Transverse colon (tissue), 4 donors: ENCODE measurements around the gene PDF. TPM values are rescaled to one million over a fixed set of nuclear protein-coding genes. Genes with fewer than 3 reads are reported as not detected.

Source experiments
- DNase-seq: peaks from one replicate; pipeline ENCODE4 v3.0.0-alpha.2; 2019
- H3K27ac ChIP-seq, 4 donors: fragments of 200-600 bp; sonication (generic); 2 replicates each; pipeline ENCODE4 v1.5.1; 2016 to 2018; ENCODE audit warnings: inconsistent platforms in 4 of 4
- H3K27me3 ChIP-seq: fragments of 200-600 bp; sonication (generic); 2 replicates; pipeline ENCODE4 v1.5.1; 2017; ENCODE audit warnings: inconsistent platforms
- H3K36me3 ChIP-seq, 4 donors: fragments of 200-600 bp; sonication (generic); 2 replicates each; pipeline ENCODE4 v1.5.1; 2017 to 2019; ENCODE audit warnings: inconsistent platforms in 4 of 4
- H3K4me1 ChIP-seq, 4 donors: fragments of 200-600 bp; sonication (generic); 2 replicates each; pipeline ENCODE4 v1.5.1; 2017 to 2020; ENCODE audit warnings: inconsistent platforms in 4 of 4
- H3K4me3 ChIP-seq, 4 donors: fragments of 200-600 bp; sonication (generic); 1 replicate in 1 of 4; 2 replicates in 3 of 4; pipeline versions ENCODE4 v1.5.1 to v1.6.1; 2017 to 2019; ENCODE audit warnings: inconsistent platforms in 4 of 4
- H3K9me3 ChIP-seq, 2 donors: fragments of 200-600 bp; sonication (generic); 2 replicates each; pipeline ENCODE4 v1.5.1; 2017 to 2019; ENCODE audit warnings: inconsistent platforms in 2 of 2
- EP300 ChIP-seq: sonication (generic); formaldehyde crosslinking; IDR thresholded peaks from one replicate; pipeline ENCODE4 v1.6.1; 2017; ENCODE audit warnings: antibody characterized with exemption, low read depth
- POLR2A ChIP-seq: fragments of 450-650 bp; IDR thresholded peaks from one replicate; pipeline ENCODE4 v1.6.1; 2016; ENCODE audit warnings: antibody characterized with exemption, mild to moderate bottlenecking, moderate library complexity
- POLR2AphosphoS5 ChIP-seq, 3 donors: sonication (generic); formaldehyde crosslinking; IDR thresholded peaks; one replicate each; pipeline ENCODE4 v1.6.1; 2016; ENCODE audit warnings: antibody characterized with exemption in 3 of 3
- WGBS, 2 donors: methylation state at CpG; one replicate each; pipeline ENCODE4 v1.1.5; 2018; ENCODE audit warnings: low coverage in 1 of 2; 5-methylcytosine and 5-hydroxymethylcytosine counted together
- in situ Hi-C, 4 donors: fragments of 200-750 bp; cut with MboI; loops; one replicate each; pipeline versions ENCODE4 v1.15.0 to v1.15.1; 2017; ENCODE audit warnings: low sequenced_read_pairs in 3 of 4, low pct_ligation_motif_present in 1 of 4, low pct_unique_long_range_greater_than_20kb in 1 of 4
- intact Hi-C: fragments of 100-400 bp; cut with DNase I; formaldehyde crosslinking; loops from one replicate; pipeline ENCODE4 v1.15.1; 2023; ENCODE audit warnings: low total_unique reads
- total RNA-seq, 4 donors: library from RNA; depleted of rRNA; stranded (reverse); fragments of >200 nt; gene quantifications; one replicate each; pipeline ENCODE4 v1.1.0, GENCODE V29; 2016
- TF ChIP-seq, protein P1 (sequence below), 5 experiments: fragments of 200-600 bp in 3 of 5; fragments of 450-650 bp in 2 of 5; sonication (generic) in 3 of 5; IDR thresholded peaks; 1 replicate in 2 of 5; 2 replicates in 3 of 5; pipeline ENCODE4 v1.5.1; 2016 to 2017; ENCODE audit warnings: antibody characterized with exemption in 5 of 5, inconsistent platforms in 3 of 5, mild to moderate bottlenecking in 2 of 5, moderate library complexity in 1 of 5

Gene PDF
- total RNA-seq, 4 donors from 2014 or later: 2.2 to 19.5 (median 8.8) TPM

DNA sequence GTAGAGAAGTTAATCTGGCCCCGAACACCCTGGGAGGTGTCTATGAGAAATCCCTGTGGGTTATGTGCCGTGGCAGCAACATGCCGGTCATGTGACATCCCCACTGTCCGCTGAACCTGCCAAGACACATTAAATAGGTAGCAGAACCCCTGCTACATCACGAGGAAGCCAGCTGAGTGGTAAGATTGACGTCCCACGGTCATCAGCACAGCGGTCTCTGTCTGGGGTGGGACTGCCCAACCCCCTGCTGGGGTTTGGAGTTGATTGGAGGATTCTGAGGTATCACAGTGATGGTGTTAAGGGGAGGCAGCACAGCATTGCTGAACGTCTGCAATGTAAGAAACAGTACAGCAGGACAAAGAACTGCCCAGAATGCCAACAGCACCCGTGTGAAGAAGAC lies 19.1 kb upstream of the PDF start:
- DNase-seq: no peak
- Histone ChIP-seq H3K27me3 (no peaks in the 10 kb centered on the region), H3K9me3 (no peaks in the 10 kb centered on the region), H3K36me3 (no peaks in the 10 kb centered on the region), H3K27ac (no peak overlapping the region), H3K4me1 (peaks cover 0 to 7% (median 2%) of the 10 kb centered on the region in 4 donors), H3K4me3 (no peak overlapping the region)
- intact Hi-C loops (no loop called here), in situ Hi-C loops (no loop called here)
- WGBS, 2 donors: 91 to 100% methylated on average over 1 to 10 of the region's 10 CpGs
- TF ChIP-seq POLR2AphosphoS5 (IDR thresholded peaks at IDR 0.05) (no peak), EP300 (no peak), POLR2A (no peak)
- TF ChIP-seq, protein P1, sequence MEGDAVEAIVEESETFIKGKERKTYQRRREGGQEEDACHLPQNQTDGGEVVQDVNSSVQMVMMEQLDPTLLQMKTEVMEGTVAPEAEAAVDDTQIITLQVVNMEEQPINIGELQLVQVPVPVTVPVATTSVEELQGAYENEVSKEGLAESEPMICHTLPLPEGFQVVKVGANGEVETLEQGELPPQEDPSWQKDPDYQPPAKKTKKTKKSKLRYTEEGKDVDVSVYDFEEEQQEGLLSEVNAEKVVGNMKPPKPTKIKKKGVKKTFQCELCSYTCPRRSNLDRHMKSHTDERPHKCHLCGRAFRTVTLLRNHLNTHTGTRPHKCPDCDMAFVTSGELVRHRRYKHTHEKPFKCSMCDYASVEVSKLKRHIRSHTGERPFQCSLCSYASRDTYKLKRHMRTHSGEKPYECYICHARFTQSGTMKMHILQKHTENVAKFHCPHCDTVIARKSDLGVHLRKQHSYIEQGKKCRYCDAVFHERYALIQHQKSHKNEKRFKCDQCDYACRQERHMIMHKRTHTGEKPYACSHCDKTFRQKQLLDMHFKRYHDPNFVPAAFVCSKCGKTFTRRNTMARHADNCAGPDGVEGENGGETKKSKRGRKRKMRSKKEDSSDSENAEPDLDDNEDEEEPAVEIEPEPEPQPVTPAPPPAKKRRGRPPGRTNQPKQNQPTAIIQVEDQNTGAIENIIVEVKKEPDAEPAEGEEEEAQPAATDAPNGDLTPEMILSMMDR (IDR thresholded peaks at IDR 0.05): no peak

DNA sequence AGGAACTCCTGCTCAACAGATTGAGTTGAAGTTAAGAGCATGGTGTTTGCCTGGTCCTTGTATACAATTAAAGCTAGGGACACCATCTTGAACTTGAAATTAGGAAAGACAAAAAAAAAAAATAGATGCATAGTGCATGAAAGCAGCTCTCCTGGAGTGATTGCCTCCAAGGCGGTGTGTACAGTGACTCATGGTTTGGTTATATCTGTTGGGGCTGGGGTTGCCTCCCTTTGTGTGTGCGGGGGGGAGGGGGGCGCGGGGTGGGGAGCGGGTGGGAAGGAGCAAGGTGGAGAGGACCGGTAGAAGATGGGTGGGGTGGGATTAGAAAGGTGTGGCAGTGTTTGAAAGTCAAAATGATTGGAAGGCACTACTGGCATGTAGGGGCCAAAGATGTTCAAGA lies 17.8 kb upstream of the PDF start:
- 83 to 90% methylated on average over 2 to 6 of the region's 6 CpGs for WGBS, 2 donors
- H3K9me3 ChIP-seq: no peaks in the 10 kb centered on the region
- H3K4me1 ChIP-seq: peaks cover 0 to 7% (median 2%) of the 10 kb centered on the region in 4 donors
- H3K36me3 ChIP-seq: no peaks in the 10 kb centered on the region
- H3K27me3 ChIP-seq: no peaks in the 10 kb centered on the region
- no peak overlapping the region for H3K27ac ChIP-seq
- in situ Hi-C loops: no loop called here
- H3K4me3 ChIP-seq: no peak overlapping the region
- no peak for DNase-seq
- TF ChIP-seq POLR2AphosphoS5 (IDR thresholded peaks at IDR 0.05) (no peak), EP300 (no peak), POLR2A (no peak)
- TF ChIP-seq, protein P1 (IDR thresholded peaks at IDR 0.05): no peak
- intact Hi-C loops: no loop called here

DNA sequence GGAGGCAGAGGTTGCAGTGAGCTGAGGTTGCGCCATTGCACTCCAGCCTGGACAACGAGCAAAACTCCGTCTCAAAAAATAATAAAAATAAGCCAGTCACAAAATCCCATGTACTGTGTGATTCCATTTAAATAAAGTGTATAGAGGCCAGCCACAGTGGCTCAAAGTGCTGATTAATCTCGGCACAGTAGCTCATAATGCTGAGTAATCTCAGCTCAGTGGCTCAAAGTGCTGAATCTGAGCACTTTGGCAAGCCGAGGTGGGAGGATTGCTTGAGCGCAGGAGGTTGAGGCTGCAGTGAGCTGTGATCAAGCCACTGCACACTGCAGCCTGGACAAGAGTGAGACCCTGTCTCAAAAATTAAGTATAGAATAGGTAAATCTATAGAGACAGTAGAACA lies 16.3 kb upstream of the PDF start:
- Histone ChIP-seq H3K4me3 (no peak overlapping the region), H3K9me3 (no peaks in the 10 kb centered on the region), H3K36me3 (peaks cover 0 to 6% (median under 1%) of the 10 kb centered on the region in 4 donors), H3K4me1 (peaks cover 0 to 5% (median 2%) of the 10 kb centered on the region in 4 donors), H3K27ac (no peak overlapping the region), H3K27me3 (no peaks in the 10 kb centered on the region)
- intact Hi-C loops (no loop called here), in situ Hi-C loops (no loop called here)
- no peak for TF ChIP-seq POLR2AphosphoS5 (IDR thresholded peaks at IDR 0.05)
- TF ChIP-seq POLR2A: no peak
- TF ChIP-seq EP300: no peak
- TF ChIP-seq, protein P1 (IDR thresholded peaks at IDR 0.05): no peak
- DNase-seq: no peak
- 92% methylated on average over 6 of the region's 6 CpGs; no CpG with 5 or more reads in 1 of the 2 donors for WGBS, 2 donors

DNA sequence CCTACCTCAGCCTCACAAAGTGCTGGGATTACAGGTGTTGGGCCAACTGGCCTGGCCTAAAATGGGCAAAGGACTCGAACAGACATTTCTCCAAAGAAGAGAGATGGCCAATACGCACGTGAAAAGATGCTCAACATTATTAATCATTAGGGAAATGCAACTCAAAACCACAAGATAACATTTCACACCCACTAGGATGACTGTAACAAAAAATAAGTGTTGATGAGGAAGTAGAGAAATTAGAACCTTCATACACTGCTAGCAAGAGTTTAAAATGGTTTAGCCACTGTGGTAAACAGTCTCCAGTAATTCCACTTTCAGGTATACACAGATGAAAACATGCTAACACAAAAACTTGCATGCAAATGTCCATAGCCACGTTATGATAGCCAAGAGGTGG lies 15.5 kb upstream of the PDF start:
- WGBS, 2 donors: 70% methylated on average over 4 of the region's 4 CpGs
- Histone ChIP-seq H3K36me3 (peaks cover 0 to 10% (median under 1%) of the 10 kb centered on the region in 4 donors), H3K9me3 (no peaks in the 10 kb centered on the region), H3K27ac (no peak overlapping the region), H3K4me3 (no peak overlapping the region), H3K4me1 (peaks cover 2 to 3% (median 2%) of the 10 kb centered on the region in 4 donors), H3K27me3 (no peaks in the 10 kb centered on the region)
- DNase-seq: no peak
- TF ChIP-seq, protein P1 (IDR thresholded peaks at IDR 0.05): no peak
- TF ChIP-seq POLR2A: no peak
- no peak for TF ChIP-seq EP300
- TF ChIP-seq POLR2AphosphoS5 (IDR thresholded peaks at IDR 0.05): no peak
- intact Hi-C loops (no loop called here), in situ Hi-C loops (no loop called here)
